ENCODE results near the gene PTPRK.

DNA sequence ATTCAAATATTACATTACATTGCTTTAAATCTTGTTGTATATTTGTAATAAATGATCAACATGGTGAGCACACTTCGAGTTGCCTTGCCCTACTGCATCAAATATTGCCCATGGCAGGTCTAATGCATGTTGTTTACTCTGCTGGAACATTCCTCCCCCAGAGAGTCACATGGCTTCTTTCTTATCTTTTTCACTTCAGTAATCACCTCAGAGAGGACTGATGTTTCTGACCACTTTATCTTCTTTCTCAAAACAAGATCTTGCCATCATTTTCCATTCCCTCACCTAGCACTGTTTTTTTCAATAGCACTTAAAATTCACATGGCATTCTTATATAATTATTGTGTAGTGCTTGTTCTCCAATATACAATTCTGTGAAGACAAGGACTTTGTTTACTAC lies 376.1 kb downstream of the PTPRK start:
- TF ChIP-seq, protein P1, sequence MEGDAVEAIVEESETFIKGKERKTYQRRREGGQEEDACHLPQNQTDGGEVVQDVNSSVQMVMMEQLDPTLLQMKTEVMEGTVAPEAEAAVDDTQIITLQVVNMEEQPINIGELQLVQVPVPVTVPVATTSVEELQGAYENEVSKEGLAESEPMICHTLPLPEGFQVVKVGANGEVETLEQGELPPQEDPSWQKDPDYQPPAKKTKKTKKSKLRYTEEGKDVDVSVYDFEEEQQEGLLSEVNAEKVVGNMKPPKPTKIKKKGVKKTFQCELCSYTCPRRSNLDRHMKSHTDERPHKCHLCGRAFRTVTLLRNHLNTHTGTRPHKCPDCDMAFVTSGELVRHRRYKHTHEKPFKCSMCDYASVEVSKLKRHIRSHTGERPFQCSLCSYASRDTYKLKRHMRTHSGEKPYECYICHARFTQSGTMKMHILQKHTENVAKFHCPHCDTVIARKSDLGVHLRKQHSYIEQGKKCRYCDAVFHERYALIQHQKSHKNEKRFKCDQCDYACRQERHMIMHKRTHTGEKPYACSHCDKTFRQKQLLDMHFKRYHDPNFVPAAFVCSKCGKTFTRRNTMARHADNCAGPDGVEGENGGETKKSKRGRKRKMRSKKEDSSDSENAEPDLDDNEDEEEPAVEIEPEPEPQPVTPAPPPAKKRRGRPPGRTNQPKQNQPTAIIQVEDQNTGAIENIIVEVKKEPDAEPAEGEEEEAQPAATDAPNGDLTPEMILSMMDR (IDR thresholded peaks at IDR 0.05): no peak
- no peak for TF ChIP-seq POLR2A (IDR thresholded peaks at IDR 0.05)
